Epithelial cell of esophagus (primary cell): Measurements from ENCODE around the gene MALL.
"Not testable (repeated sequence)": the region's sequence is repeated elsewhere in the genome, so short reads cannot be mapped to it uniquely, and the experiment has no call there.

Experiments used
- DNase-seq: peaks from one replicate; pipeline ENCODE4 v3.0.0; 2010; ENCODE audit warnings: low read depth
- H3K4me3 ChIP-seq: 2 replicates; pipeline ENCODE4 v1.5.1; 2011; ENCODE audit warnings: mild to moderate bottlenecking, low read length, control low read depth
- CTCF ChIP-seq: IDR thresholded peaks from 2 replicates; pipeline ENCODE4 v1.5.1; 2011; ENCODE audit warnings: low read depth, mild to moderate bottlenecking, low read length, control low read depth, inconsistent platforms; ENCODE audit not compliant: insufficient read depth; ENCODE audit errors: missing control alignments

The MALL gene

GRCh38 chr2:110115291-110116032 is at the start of gene MALL:
Gene MALL (minus strand): TSS chr2:110115822. CDS start chr2:110115792, 30 bp downstream.
- TF ChIP-seq CTCF: no peak
- DNase-seq: peak; percentile 87
- H3K4me3 ChIP-seq: peak within 1 kb of the TSS; percentile 91

- DNase-seq: peak; percentile 79
- no peak overlapping the region for H3K4me3 ChIP-seq
- TF ChIP-seq CTCF: peak; percentile 96
Observed at GRCh38 chr2:110157153-110157793, 41.7 kb upstream of the MALL start.

- not testable (repeated sequence) for H3K4me3 ChIP-seq, DNase-seq
Observed at GRCh38 chr2:110154828-110155227, 39.2 kb upstream of the MALL start.

GRCh38 chr2:110154188-110154587 is 38.6 kb upstream of the MALL start:
- not testable (repeated sequence) for H3K4me3 ChIP-seq, DNase-seq

GRCh38 chr2:110153416-110153815 is 37.8 kb upstream of the MALL start:
- no peak overlapping the region for H3K4me3 ChIP-seq
- peak; percentile 36 for DNase-seq
- TF ChIP-seq CTCF: no peak

GRCh38 chr2:110152943-110153342 is 37.3 kb upstream of the MALL start:
- DNase-seq: no peak
- H3K4me3 ChIP-seq: no peak overlapping the region
- no peak for TF ChIP-seq CTCF

- DNase-seq: peak; percentile 75
- TF ChIP-seq CTCF: no peak
- no peak overlapping the region for H3K4me3 ChIP-seq
Observed at GRCh38 chr2:110149330-110150220, 34.0 kb upstream of the MALL start.
